ENCODE data around the gene OGFOD2. TPM values are rescaled to one million over a fixed set of nuclear protein-coding genes. Genes with fewer than 3 reads are reported as not detected.

OGFOD2 gene
- total and polyA plus RNA-seq, 2 of the 13 experiments (the other 11 are each of a cell fraction or from before 2014, with no cell fraction given) = 13.2 to 14.6 TPM

- TF ChIP-seq SNAPC4 (CRISPR knock-in tag; IDR thresholded peaks at IDR 0.05) (no peak), SRSF4 (IDR thresholded peaks at IDR 0.05; ENCODE audit: low read depth, low read length, poor library complexity, severe bottlenecking) (no peak), HMG20B (CRISPR knock-in tag; conservative IDR thresholded peaks at IDR 0.05) (no peak), TP53 (CRISPR knock-in tag; conservative IDR thresholded peaks at IDR 0.05) (no peak), SALL1 (CRISPR knock-in tag; IDR thresholded peaks at IDR 0.05) (peak; percentile 61), PAWR (CRISPR knock-in tag; IDR thresholded peaks at IDR 0.05; ENCODE audit: borderline replicate concordance) (0 out of 2 replicates have a peak, but pooled peaks have one; percentile 8), SP140L (CRISPR knock-in tag; IDR thresholded peaks at IDR 0.05; ENCODE audit: borderline replicate concordance) (no peak; the same call in 1 of the 2 replicates), NR1H2 (CRISPR knock-in tag; IDR thresholded peaks at IDR 0.05; ENCODE audit: borderline replicate concordance, low read depth) (no peak), ZMAT5 (CRISPR knock-in tag; IDR thresholded peaks at IDR 0.05; ENCODE audit: borderline replicate concordance, low read depth) (no peak), ZNF556 (CRISPR knock-in tag; IDR thresholded peaks at IDR 0.05; ENCODE audit: borderline replicate concordance) (no peak), ZNF775 (CRISPR knock-in tag; IDR thresholded peaks at IDR 0.05; ENCODE audit: borderline replicate concordance) (no peak), ZNF3 (CRISPR knock-in tag; IDR thresholded peaks at IDR 0.05) (no peak), ZNF691 (CRISPR knock-in tag; IDR thresholded peaks at IDR 0.05; ENCODE audit: borderline replicate concordance, low read depth) (0 out of 2 replicates have a peak, but pooled peaks have one; percentile 10), FOXA1 (IDR thresholded peaks at IDR 0.05) (no peak), FOXA1 (CRISPR knock-in tag; IDR thresholded peaks at IDR 0.05) (peak; percentile 14; the same call in 1 of the 2 replicates), ZNF792 (CRISPR knock-in tag; IDR thresholded peaks at IDR 0.05) (peak; percentile 39; the same call in 1 of the 2 replicates), ZNF562 (CRISPR knock-in tag; IDR thresholded peaks at IDR 0.05; ENCODE audit: borderline replicate concordance) (no peak), ZNF512B (CRISPR knock-in tag; IDR thresholded peaks at IDR 0.05; ENCODE audit: borderline replicate concordance) (no peak), ZNF446 (CRISPR knock-in tag; IDR thresholded peaks at IDR 0.05) (peak; percentile 65; the same call in 1 of the 2 replicates), TERF1 (CRISPR knock-in tag; IDR thresholded peaks at IDR 0.05) (no peak)
Measured at GRCh38 chr12:122974274-122974891, 661 bp upstream of the OGFOD2 start (continued).

All from HepG2 (cell line).